Melanocyte of skin (primary cell): ENCODE data around the gene SCGB1C1. TPM values are rescaled to one million over a fixed set of nuclear protein-coding genes. Genes with fewer than 3 reads are reported as not detected.

Experiments used
- small RNA-seq, 2 donors: library from RNA; depleted of rRNA; stranded (forward); fragments of <200 nt; gene quantifications; one replicate each; pipeline ENCODE3, GENCODE V24; 2012
- total RNA-seq, 2 donors: library from RNA; depleted of rRNA; stranded (reverse); fragments of >200 nt; gene quantifications; 2 replicates each; pipeline ENCODE4 v1.2.3, GENCODE V29; 2012

SCGB1C1 gene
- total RNA-seq = not detected

GRCh38 chr11:192674-193128 is at the start of gene SCGB1C1:
TSS of gene SCGB1C1 (plus strand) at chr11:193078. CDS start at chr11:193100, 22 bp downstream.

DNA sequence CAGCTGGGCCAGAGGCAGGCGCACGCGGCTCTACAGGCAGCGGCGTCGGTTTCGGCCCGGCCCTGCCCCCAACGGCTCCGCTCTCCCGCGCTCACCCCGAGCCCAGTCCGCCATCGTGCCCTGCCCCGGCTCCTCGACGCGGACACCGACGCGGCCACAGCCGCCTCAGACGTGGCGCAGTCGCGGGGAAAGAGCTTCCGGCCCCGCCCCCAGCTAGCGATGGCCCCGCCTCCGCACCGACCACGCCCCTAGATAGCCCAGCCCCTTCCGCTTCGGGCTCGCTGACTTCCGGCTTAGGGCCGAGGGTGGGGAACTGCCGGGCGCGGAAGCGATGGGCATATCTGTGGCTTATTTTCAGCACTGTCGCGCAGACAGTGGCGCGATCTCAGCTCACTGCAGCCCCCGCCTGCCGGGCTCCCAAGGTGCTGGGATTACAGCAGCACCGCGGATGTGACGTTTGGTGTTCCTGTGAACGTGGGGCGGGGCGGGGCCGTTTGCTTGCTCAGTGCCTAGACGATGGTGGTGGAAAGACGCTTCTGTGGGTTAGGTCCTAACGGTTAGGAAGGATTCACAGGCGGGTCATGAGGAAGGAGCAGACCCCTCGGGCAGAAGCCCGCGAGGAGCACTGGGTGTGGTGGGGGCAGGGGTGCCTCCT is 14.5 kb downstream of the SCGB1C1 start, which contains the start of the genes BET1L and RIC8A:
Gene BET1L (minus strand): TSS at position 192 of the 655 bp plus-strand sequence. CDS start 78 bp downstream, at position 114.
Gene RIC8A (plus strand): TSS at position 501 of the 655 bp plus-strand sequence. CDS start 1,147 bp downstream, outside the sequence.

GRCh38 chr11:235997-236773 is 43.3 kb downstream of the SCGB1C1 start, which contains the start of gene SIRT3:
TSS of gene SIRT3 (minus strand) at chr11:236342. CDS start at chr11:236328, 14 bp downstream.

GRCh38 chr11:236774-237767 is 44.2 kb downstream of the SCGB1C1 start, which contains the start of gene PSMD13:
TSS of gene PSMD13 (plus strand) at chr11:236976. CDS start at chr11:237050, 74 bp downstream.

Small RNAs within 50 kb of the gene (small RNA-seq; reads per million reads assigned to genes)
- gene RNU6-447P = 0 reads per million in 2 donors

Other genes with a start within 250 kb of the SCGB1C1 start
- gene BET1L, start 14.3 kb downstream of the SCGB1C1 start, total RNA-seq = 10 to 100 TPM in 1 of 2 donors, 1 to 10 TPM in 1; 10.0 to 11.7 TPM
- 10 to 100 TPM; 91.2 to 96.4 TPM for gene RIC8A, start 14.6 kb downstream of the SCGB1C1 start, total RNA-seq
- gene SIRT3, start 43.3 kb downstream of the SCGB1C1 start, total RNA-seq = 1 to 10 TPM; 6.3 to 6.5 TPM
- 100 to 1,000 TPM; 109 to 159 TPM for gene PSMD13, start 43.9 kb downstream of the SCGB1C1 start, total RNA-seq
- under 1 TPM in 1 of 2 donors, not detected in 1; under 0.01 TPM for gene NLRP6, start 85.3 kb downstream of the SCGB1C1 start, total RNA-seq
- 1 to 10 TPM; 3.4 to 5.7 TPM for gene PGGHG, start 96.0 kb downstream of the SCGB1C1 start, total RNA-seq
- not detected for gene IFITM5, start 106.4 kb downstream of the SCGB1C1 start, total RNA-seq
- gene IFITM2, start 114.7 kb downstream of the SCGB1C1 start, total RNA-seq = 10 to 100 TPM; 29.6 to 48.5 TPM
- gene IFITM1, start 121.0 kb downstream of the SCGB1C1 start, total RNA-seq = 100 to 1,000 TPM; 611 to 715 TPM
- 100 to 1,000 TPM; 292 to 341 TPM for gene IFITM3, start 127.8 kb downstream of the SCGB1C1 start, total RNA-seq
- 10 to 100 TPM in 1 of 2 donors, 1 to 10 TPM in 1; 5.0 to 15.8 TPM for gene B4GALNT4, start 176.4 kb downstream of the SCGB1C1 start, total RNA-seq
- gene PKP3, start 201.1 kb downstream of the SCGB1C1 start, total RNA-seq = 1 to 10 TPM; 1.3 to 1.4 TPM
- gene SIGIRR, start 221.9 kb downstream of the SCGB1C1 start, total RNA-seq = 10 to 100 TPM; 29.6 to 54.7 TPM
- under 1 TPM in 1 of 2 donors, not detected in 1; under 0.01 TPM for gene ANO9, start 248.9 kb downstream of the SCGB1C1 start, total RNA-seq